NCI-H1105 treated with DMSO at 0.1 percent for 48 hours (cell line): ENCODE measurements around the gene NKAIN2.

Source experiments
- DNase-seq: peaks from one replicate; lab custom pipeline; 2025; lab: John Stamatoyannopoulos, UW

The NKAIN2 gene

GRCh38 chr6:124765280-124765679 is 961.6 kb downstream of the NKAIN2 start:
- no peak for DNase-seq

- DNase-seq = no peak
Measured at GRCh38 chr6:124768224-124768623, 964.6 kb downstream of the NKAIN2 start.

DNA sequence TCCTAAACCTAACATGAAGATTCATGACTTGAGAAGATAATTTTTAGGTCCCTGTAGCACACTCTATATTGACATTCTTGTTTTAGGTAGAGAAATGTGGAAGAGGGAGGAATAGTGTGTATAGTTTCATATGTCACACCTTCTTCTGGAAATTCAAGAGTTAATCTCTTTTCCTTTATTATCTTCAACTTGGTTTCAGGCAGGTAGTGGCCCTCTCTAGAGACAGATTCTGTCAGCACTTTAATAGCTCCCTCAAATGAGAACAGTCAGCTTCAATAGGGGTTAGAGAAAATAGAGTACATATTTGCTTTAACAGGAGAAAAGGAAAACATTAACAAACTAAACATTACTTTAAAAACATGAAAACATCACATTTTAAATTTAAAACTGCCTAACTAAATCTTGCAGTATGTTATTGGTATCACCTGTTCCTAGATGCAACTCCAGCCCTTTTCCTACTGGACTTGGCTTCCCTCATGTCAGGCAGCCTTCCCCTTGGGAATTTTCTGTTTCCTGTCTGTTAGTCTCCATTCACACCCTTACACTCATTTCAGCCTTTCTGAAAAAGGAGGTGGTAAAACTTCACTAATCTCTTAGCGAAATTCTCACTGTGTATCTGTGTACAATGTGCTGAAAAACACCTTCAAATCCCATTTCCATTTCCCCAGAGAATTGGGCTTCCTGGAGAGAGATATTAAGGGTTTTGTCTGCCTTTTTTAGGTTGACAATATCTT is 966.3 kb downstream of the NKAIN2 start:
- peak; percentile 31 for DNase-seq

DNA sequence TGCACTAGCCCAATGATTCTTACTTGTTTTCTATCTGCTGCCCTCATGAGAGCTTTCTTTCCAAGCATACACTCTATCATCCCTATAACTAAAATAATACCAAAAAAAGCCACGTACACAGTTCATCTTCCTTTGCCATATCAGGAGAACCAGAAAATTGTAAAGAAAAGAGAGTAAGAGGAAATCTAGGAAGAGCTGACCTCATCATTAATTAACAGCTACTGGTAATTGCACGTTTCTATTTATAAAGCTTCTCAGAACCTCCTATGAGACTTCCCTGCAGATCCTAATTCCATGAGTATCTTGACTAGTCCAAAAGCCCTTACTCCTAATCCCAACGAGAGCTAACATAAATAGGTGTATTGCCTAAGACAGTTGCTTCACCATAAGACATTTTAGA is 967.1 kb downstream of the NKAIN2 start:
- DNase-seq = no peak

DNA sequence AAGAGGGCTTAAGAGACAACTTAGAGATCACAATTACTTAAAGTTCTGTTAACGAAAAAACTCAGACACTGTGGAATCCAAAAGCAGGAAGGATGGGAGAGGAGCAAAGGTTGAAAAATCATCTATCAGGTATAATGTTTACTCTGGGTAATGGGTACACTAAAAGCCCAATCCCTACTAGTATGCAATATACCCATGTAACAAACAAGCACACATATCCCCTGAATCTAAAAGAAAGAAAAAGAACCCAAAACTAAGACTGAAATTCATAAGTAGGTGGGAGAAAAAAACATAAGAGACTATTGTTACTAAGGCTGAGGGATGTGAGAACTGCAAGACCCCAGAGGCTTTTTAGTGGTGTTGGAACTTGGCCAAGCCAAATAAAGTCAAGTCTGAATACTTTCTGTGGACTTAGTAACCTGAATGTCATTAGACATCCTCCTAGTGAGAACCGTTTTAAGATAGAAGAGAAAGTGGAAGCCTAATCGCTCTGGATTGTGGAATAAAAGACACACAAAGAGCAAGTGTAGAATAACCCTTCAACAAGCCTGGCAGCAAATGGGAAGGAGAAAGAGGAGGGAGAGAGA is 969.2 kb downstream of the NKAIN2 start:
- DNase-seq = peak; percentile 69

- DNase-seq = no peak
Measured at GRCh38 chr6:124775121-124775520, 971.5 kb downstream of the NKAIN2 start.

DNA sequence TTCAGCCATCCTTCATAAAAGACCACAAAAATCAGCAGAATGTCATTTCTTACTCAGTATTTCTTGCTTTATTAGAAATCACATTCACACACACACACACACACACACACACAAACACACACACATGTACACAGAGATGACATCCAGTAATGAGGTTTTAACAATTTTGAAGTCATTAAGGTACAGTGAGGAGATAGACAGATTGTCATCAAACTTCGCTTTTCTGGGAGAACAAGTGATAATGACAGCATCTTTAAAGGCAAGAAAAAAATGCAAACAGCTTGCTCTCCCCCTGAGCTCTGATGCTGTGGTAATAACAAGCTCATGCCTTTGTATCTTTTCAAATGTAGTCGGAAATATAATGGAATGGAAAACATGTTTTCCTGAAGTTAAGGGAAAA is 974.2 kb downstream of the NKAIN2 start:
- DNase-seq = no peak

DNA sequence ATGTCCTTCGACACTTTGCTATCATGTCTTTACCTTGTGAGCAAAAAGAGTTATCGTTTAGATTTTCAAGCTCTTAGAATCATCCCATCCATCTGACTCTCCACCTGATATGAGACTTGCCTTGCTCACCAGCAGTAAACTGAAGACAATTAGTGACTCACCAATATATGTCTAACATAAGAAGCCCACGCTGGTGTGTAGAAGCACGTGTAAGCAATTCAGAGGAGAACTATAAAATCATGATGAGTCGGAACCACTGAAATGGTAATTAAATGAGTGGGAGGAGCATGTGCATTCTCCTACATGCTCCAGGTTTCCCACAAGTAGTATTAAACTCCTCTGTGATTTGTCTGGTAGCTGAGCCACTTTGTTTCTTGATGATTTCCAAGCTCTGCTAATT is 977.0 kb downstream of the NKAIN2 start:
- no peak for DNase-seq

DNA sequence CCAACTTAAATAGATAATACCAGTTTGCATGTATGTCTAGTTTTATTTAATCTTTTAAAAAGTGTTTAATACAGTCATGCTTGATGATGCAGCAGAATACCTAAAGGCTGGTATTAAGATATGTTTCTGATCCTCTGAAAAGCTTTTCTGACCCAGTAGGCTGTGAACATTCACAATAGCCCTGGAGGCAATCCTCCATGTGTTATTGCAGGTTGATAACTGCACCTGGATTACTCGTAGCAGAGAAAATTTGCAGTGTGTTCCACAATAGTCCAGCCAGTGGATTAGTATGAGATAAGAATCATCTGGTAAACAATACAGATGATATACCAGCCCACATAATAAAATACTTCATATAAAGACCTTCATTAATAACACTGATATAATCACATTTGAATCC is 979.7 kb downstream of the NKAIN2 start:
- no peak for DNase-seq

- DNase-seq = no peak
Measured at GRCh38 chr6:124791156-124791555, 987.5 kb downstream of the NKAIN2 start.

DNA sequence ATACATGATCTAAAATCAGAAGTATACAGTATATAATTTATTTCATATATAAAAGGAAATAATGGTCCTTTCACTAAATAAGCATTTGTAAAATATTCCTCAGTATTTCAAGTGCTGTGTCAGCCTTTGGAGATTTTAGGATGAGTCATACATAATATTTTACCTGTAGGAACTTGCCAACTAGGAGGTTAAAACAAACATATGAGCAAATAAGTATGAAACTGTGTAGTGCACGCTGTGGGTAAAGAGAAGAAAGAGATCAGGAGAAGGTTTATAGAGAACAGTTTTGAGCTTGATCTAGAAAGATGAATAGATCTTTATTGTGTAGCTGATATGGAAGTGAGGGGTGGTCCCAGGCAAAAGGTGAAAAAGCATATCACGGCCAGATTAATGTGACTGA is 988.7 kb downstream of the NKAIN2 start:
- DNase-seq = peak; percentile 69

DNA sequence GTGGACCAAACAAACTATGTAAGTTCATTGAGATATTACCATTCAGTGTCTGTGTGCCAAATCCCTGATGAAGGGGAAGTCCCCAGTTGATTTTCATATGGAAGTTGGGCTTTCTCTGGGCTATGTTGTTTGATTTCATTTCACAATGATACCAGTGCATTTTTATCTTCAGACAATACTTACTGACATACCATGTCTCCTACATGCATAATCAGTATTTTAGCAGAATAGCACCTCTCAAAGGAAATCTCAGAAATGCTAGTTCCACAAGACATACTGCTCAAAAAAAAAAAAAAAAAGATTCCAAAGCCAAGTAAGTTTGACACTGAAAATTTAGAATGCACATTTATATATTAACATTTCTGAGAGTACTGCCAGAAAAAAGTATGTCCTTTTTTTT is 989.7 kb downstream of the NKAIN2 start:
- peak; percentile 30 for DNase-seq

GRCh38 chr6:124795643-124796463 is 992.2 kb downstream of the NKAIN2 start:
- DNase-seq = peak; percentile 83

DNA sequence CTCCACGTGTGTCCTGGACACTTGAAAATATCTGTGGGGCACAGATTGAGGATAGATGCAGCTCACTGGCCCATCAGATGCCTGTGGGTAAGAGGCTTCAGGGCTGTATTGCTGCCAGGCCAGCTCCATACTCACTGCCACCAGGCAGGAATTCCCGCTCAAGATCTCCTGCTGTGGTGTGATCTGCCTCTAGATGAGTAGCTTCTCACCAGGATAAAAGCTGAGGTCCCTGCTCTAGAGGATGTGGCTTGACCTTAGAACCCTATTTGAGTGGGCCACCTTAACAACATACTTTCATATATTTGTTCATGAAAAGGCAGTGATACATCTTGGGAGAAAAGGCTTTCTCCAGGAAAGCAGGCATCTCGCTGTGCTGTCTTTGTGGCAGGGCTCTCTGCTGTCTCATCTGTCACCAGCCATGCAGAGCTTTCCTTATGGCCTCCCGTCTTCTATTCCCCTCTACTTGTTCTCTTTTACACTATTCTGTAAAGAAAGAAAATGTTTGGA is 992.9 kb downstream of the NKAIN2 start:
- no peak for DNase-seq

DNA sequence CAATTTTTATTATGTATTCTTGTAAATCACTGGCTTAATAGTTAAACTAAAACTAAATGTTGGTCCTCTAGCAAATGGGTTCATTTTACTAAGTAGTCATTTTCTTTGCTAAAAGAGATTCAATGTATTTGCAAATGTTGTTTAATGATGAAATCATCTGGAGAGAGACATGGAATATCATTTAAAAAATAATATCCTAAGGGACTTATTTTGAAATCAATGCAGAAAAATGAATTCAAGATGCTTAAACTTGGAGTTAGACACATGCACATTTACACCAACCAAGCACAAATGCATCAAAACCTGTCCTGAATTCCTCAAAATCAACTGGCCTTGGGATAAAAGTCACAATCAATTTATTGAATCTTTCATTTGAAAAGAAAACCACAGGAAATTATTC is 993.6 kb downstream of the NKAIN2 start:
- no peak for DNase-seq

DNA sequence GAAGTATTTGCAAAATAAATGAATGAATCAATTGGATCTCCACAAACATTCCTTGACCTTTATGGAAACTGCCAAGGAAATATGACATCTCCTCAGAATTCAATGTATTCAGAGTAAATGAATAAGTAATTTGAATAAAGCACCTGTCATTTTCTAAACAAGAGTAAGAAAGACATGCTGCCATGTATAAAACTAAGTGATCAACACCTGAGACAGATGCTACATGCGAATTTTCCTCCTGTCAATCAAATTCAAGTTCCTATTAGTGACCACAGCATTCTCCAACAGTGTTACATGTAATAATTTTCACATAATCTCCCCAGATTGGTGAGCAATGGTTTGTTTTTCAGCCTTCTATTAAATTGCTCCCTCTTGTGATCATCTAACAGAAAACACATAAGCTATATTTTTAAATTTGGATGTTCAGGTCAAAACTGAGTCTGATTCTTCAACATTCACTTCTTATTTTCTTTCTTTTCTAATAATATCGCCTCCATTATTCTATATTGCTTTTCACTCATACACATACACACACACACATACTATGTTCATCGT is 995.4 kb downstream of the NKAIN2 start:
- peak; percentile 23 for DNase-seq

DNA sequence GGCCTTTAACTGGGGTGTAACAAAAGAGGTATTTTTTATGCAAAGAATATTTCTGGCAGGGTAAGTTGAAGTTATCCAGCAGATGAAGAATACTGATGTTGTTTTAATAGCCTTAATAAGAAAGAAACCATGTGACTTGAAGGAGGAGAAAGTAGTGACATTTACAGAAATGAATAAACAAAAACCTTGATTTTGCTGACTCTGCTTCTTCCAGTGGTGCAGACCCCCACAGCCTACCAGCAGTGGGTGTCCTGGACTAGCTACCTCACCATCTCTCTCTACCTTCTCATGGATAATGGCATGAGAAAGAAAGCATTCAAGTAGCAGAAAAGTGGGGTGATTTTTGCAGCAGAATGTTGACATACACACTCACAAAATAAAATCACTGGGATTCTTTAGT is 996.0 kb downstream of the NKAIN2 start:
- DNase-seq = no peak

DNA sequence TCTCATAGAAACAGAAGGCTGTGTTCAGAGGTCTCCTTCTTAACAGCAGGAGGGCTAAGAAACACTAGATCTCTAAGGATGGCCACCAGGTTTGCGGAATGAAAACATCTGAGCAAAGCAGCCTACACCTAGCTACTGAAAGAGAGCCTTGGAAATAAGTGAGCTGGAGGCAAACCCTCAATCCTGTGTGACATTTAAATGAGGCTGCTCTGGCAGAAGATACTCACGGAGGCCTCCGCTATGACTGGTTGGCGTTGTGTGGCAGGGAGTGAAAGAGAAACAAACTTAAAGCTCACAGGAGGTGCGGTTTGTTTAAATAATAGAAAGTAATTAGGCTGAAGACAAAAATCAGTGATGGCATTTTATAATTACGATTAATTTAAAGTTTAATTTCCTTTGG is 996.6 kb downstream of the NKAIN2 start:
- no peak for DNase-seq

DNA sequence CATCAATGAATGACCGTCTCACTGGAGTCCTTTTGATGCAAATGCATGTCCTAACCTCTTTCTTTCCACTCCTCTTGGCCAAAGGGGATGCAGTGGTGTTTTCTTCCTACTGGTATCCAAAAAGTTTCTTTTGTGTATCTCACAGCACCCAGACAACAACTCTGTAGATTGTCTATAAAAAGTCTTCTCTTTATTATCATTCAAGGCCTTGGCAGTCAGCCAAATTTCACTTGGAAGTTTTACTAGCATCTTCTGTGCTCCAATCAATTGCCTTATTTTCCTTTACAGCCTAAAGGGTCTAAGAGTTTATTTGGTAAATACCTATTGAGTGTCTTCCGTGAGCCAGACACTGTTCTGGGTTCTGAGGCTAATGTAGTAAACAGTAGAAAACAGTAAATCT is 1008.4 kb downstream of the NKAIN2 start:
- DNase-seq = peak; percentile 71

DNA sequence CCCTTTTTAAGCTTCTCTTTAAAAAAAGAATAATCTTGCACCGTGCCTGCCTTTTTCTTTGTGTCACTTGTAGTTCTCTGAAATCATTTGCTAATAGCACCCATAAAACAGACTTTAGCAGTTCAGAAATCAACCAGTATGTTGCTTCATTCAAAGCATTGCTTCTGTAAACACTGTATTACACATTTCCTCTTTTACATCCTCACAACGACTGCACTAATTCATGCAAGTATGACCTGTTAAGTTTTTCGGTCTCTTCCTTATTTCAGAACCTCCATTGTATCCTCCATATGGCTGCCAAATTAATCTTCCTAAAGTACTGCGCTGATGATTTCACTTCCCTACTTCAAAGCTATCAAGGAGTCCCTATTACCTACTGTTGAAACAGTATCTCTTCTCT is 1015.7 kb downstream of the NKAIN2 start:
- DNase-seq = no peak

DNA sequence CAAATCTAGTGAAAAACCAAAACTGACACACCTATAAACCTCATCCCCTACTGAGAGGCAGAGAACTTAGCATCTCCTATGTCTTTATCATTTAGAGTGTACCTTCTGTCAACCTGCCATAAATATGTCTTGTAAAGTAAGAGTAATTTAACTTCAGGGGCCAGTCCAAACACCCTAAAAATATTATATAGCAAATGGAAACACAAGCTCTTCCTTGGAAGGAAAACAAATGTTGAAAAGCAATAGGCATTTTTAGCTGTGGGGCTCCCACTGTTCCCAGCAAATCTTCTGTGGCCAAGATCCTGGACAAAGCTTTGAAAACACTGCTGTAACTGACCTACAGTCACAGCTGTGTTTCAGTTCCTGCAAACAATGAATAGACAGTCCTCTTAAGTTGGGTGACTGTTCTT is 1018.5 kb downstream of the NKAIN2 start:
- DNase-seq = no peak

- DNase-seq = no peak
Measured at GRCh38 chr6:124822721-124823120, 1019.1 kb downstream of the NKAIN2 start.
